Kidney (tissue), 14 donors: ENCODE data around the gene KIF27. TPM values are rescaled to one million over a fixed set of nuclear protein-coding genes. Genes with fewer than 3 reads are reported as not detected.

Experiments used
- DNase-seq, 5 donors: peaks; one replicate each; pipeline ENCODE4 v3.0.0-alpha.2; 2013 to 2020
- FAIRE-seq: peaks from 2 replicates; lab custom pipeline; 2012; peaks lifted over from hg19 to GRCh38; lab: Jason Lieb, UNC
- H3K27ac ChIP-seq, 2 donors: one replicate each; pipeline ENCODE4 v1.7.0; 2013; ENCODE audit warnings: low read depth in 2 of 2, low read length in 2 of 2, inconsistent platforms in 1 of 2
- H3K27me3 ChIP-seq: one replicate; pipeline ENCODE4 v1.7.1; 2013; ENCODE audit warnings: low read length, inconsistent platforms; ENCODE audit not compliant: control insufficient read depth, insufficient read depth
- H3K36me3 ChIP-seq, 3 donors: one replicate each; pipeline versions ENCODE4 v1.7.0 to v1.7.1; 2013; ENCODE audit warnings: low read length in 3 of 3, control low read depth in 1 of 3, inconsistent platforms in 1 of 3; ENCODE audit not compliant: insufficient read depth in 3 of 3, control insufficient read depth in 2 of 3
- H3K4me1 ChIP-seq, 3 donors: one replicate each; pipeline versions ENCODE4 v1.7.0 to v1.7.1; 2013; ENCODE audit warnings: low read length in 3 of 3, inconsistent platforms in 1 of 3, low read depth in 1 of 3; ENCODE audit not compliant: control insufficient read depth in 2 of 3, insufficient read depth in 2 of 3
- H3K4me3 ChIP-seq, 3 donors: one replicate each; pipeline versions ENCODE4 v1.7.0 to v1.8.1; 2013; ENCODE audit warnings: low read length in 3 of 3, control low read depth in 1 of 3, inconsistent platforms in 1 of 3
- H3K9ac ChIP-seq, 3 donors: one replicate each; pipeline versions ENCODE4 v1.7.0 to v1.7.1; 2013; ENCODE audit warnings: low read length in 3 of 3, control low read depth in 1 of 3, inconsistent platforms in 1 of 3
- H3K9me3 ChIP-seq, 3 donors: one replicate each; pipeline versions ENCODE4 v1.7.0 to v1.7.1; 2013; ENCODE audit warnings: low read length in 3 of 3, control low read depth in 1 of 3, inconsistent platforms in 1 of 3; ENCODE audit not compliant: control insufficient read depth in 2 of 3, insufficient read depth in 1 of 3
- CTCF ChIP-seq: IDR thresholded peaks from 3 replicates; pipeline ENCODE4 v1.5.1; 2012; ENCODE audit warnings: mild to moderate bottlenecking, moderate library complexity, borderline replicate concordance; ENCODE audit not compliant: insufficient read depth; ENCODE audit errors: extremely low read depth
- intact Hi-C: fragments of 100-400 bp; cut with DNase I; formaldehyde crosslinking; loops from one replicate; pipeline ENCODE4 v1.11.1; 2022
- microRNA-seq: library from miRNA; unstranded; fragments of <30 nt; microRNA quantifications from one replicate; pipeline ENCODE4 v1.2.0, GENCODE V29; 2020
- polyA plus RNA-seq: library from polyadenylated mRNA; stranded (reverse); fragments of 350-450 nt; fragmentation: Illumina TruSeq; extraction: RNeasy Lipid Tissue Mini Kit (QIAGEN cat#74804); gene quantifications from one replicate; pipeline ENCODE4 v1.2.3, GENCODE V29; 2014; ENCODE audit warnings: low read depth, low replicate concordance; ENCODE audit not compliant: insufficient read depth
- total RNA-seq: library from RNA; stranded (reverse); fragmentation: NEBNext Ultra II Directional; extraction: Animal tissue kit (Norgen Biotek cat#: 25700); gene quantifications from one replicate; pipeline ENCODE4 v1.2.1, GENCODE V29; 2021
- donor health status: control.
- donor health status: control.
- donor health status: control.
- donor health status: control.
- donor health status: control.
- donor health status: DM: yes; HTN: yes; CAD: no.
- donor health status: Normal renal cell carcinoma (clear cell type).

Gene KIF27
- total and polyA plus RNA-seq, 2 donors from 2014 or later = 1.5 to 8.7 TPM

- no peak overlapping the region for H3K4me3 ChIP-seq
- H3K27ac ChIP-seq = no peak overlapping the region
- peaks cover 0 to 2% (median 0%) of the 10 kb centered on the region in 3 donors for H3K36me3 ChIP-seq
- no peak for TF ChIP-seq CTCF
- H3K27me3 ChIP-seq = no peaks in the 10 kb centered on the region
- FAIRE-seq (no peak), DNase-seq (no peak)
- intact Hi-C loops = no loop called here
- no peaks in the 10 kb centered on the region for H3K9me3 ChIP-seq
- H3K9ac ChIP-seq = no peak overlapping the region
- no peaks in the 10 kb centered on the region for H3K4me1 ChIP-seq
Observed at GRCh38 chr9:83800236-83801033, 120.8 kb downstream of the KIF27 start.

- Histone ChIP-seq H3K4me3 (no peak overlapping the region), H3K36me3 (peaks cover 0 to 2% (median 0%) of the 10 kb centered on the region in 3 donors), H3K9me3 (no peaks in the 10 kb centered on the region), H3K4me1 (no peaks in the 10 kb centered on the region), H3K27ac (no peak overlapping the region), H3K27me3 (no peaks in the 10 kb centered on the region), H3K9ac (no peak overlapping the region)
- intact Hi-C loops = no loop called here
- FAIRE-seq (no peak), DNase-seq (peak in 1 of 5 donors; percentile 28)
- TF ChIP-seq CTCF = no peak
Observed at GRCh38 chr9:83794051-83794450, 127.2 kb downstream of the KIF27 start.

- intact Hi-C loops = no loop called here
- Histone ChIP-seq H3K36me3 (peaks cover 0 to 2% (median 0%) of the 10 kb centered on the region in 3 donors), H3K4me3 (no peak overlapping the region), H3K27me3 (no peaks in the 10 kb centered on the region), H3K4me1 (no peaks in the 10 kb centered on the region), H3K27ac (no peak overlapping the region), H3K9ac (no peak overlapping the region), H3K9me3 (no peaks in the 10 kb centered on the region)
- FAIRE-seq (no peak), DNase-seq (no peak)
- no peak for TF ChIP-seq CTCF
Observed at GRCh38 chr9:83792746-83793145, 128.5 kb downstream of the KIF27 start.

Small RNAs within 50 kb of the gene (microRNA-seq; reads per million reads assigned to microRNA genes)
- gene MIR7-1 = 27.4 reads per million, percentile 37 among the genes with 10 or more reads in this experiment

Other genes with a start within 250 kb of the KIF27 start
- 95.3 TPM for gene UBQLN1, start 213.5 kb downstream of the KIF27 start, total RNA-seq
- gene UBQLN1, start 213.5 kb downstream of the KIF27 start, polyA plus RNA-seq = 45.6 TPM
- gene GKAP1, start 103.7 kb downstream of the KIF27 start, total RNA-seq = 7.1 TPM
- 8.6 TPM for gene GKAP1, start 103.7 kb downstream of the KIF27 start, polyA plus RNA-seq
- gene HNRNPK, start 58.8 kb upstream of the KIF27 start, total RNA-seq = 483 TPM
- gene HNRNPK, start 58.8 kb upstream of the KIF27 start, polyA plus RNA-seq = 290 TPM
- gene RMI1, start 59.4 kb upstream of the KIF27 start, total RNA-seq = 6.2 TPM
- 2.9 TPM for gene RMI1, start 59.4 kb upstream of the KIF27 start, polyA plus RNA-seq